HepG2 (cell line): ENCODE results near the gene SIAH3. TPM values are rescaled to one million over a fixed set of nuclear protein-coding genes. Genes with fewer than 3 reads are reported as not detected.
A peak's percentile ranks its signal among the peaks of the same experiment; 100 is the strongest.

Source experiments
- ATAC-seq: fragments of 200-7000 bp; cut with Tn5 transposase; 3 replicates; pipeline ENCODE4 v1.9.1; 2020; ENCODE audit warnings: mild to moderate bottlenecking, moderate library complexity
- BruUV-seq: library from RNA; stranded (reverse); fragments of 400-500 nt; replicated peaks from 2 replicates; lab custom pipeline; 2021; lab: Mats Ljungman, UMichigan
- CTCF ChIA-PET: fragments of 300-600 bp; formaldehyde crosslinking; extraction: SDS; loops from one replicate; lab custom pipeline; 2021; ENCODE audit warnings: low total read pairs, inconsistent platforms, low intra/inter-chr PET ratio; lab: Yijun Ruan, JAX
- POLR2A ChIA-PET: fragments of 350-600 bp; sonication (Branson Sonifier 250); formaldehyde crosslinking; loops from one replicate; lab custom pipeline; 2020; ENCODE audit warnings: antibody characterized with exemption, inconsistent platforms; lab: Yijun Ruan, JAX
- DNase-seq: peaks from one replicate; pipeline ENCODE4 v3.0.0-alpha.2; 2015; ENCODE audit warnings: low spot score
- FAIRE-seq: peaks from 3 replicates; lab custom pipeline; 2011; peaks lifted over from hg19 to GRCh38; lab: Jason Lieb, UNC
- H2AFZ ChIP-seq: one replicate; pipeline ENCODE4 v1.6.1; 2011; ENCODE audit warnings: low read length, inconsistent platforms
- H3K27ac ChIP-seq: fragments of 300-600 bp; 3 replicates; pipeline ENCODE4 v1.8.0; 2011; ENCODE audit warnings: mixed run types, mild to moderate bottlenecking, mixed read lengths, low read length, inconsistent platforms; ENCODE audit not compliant: insufficient read depth; ENCODE audit errors: extremely low read length
- H3K27me3 ChIP-seq, 2 experiments: fragments of 200-600 bp in 1 of 2; 2 replicates in 1 of 2; 3 replicates in 1 of 2; pipeline versions ENCODE4 v1.6.0 to v1.8.0; 2011; ENCODE audit warnings: low read length in 2 of 2, mild to moderate bottlenecking in 2 of 2, moderate library complexity in 2 of 2, inconsistent platforms in 1 of 2; ENCODE audit not compliant: insufficient read depth in 2 of 2, control insufficient read depth in 1 of 2
- H3K36me3 ChIP-seq, 2 experiments: fragments of 200-600 bp in 1 of 2; replicated peaks in 1 of 2; 2 replicates in 1 of 2; 3 replicates in 1 of 2; pipeline versions ENCODE4 v1.5.1 to v1.8.0; 2011; ENCODE audit warnings: low read length in 2 of 2, inconsistent platforms in 1 of 2; ENCODE audit not compliant: insufficient read depth in 2 of 2, control insufficient read depth in 1 of 2
- H3K4me1 ChIP-seq: 2 replicates; pipeline ENCODE4 v1.5.1; 2012; ENCODE audit warnings: low read length, inconsistent platforms; ENCODE audit not compliant: insufficient read depth
- H3K4me2 ChIP-seq: 2 replicates; pipeline ENCODE4 v1.6.0; 2011; ENCODE audit warnings: low read depth, low read length, inconsistent platforms
- H3K4me3 ChIP-seq, 3 experiments: fragments of 200-600 bp in 1 of 3; sonication (generic), shearing (Covaris generic) in 1 of 3; replicated peaks in 1 of 3; 2 replicates each; pipeline ENCODE4 v1.5.1; 2011 to 2016; ENCODE audit warnings: low read length in 3 of 3, inconsistent platforms in 2 of 3, low read depth in 2 of 3, mild to moderate bottlenecking in 2 of 3, control low read depth in 1 of 3, mixed read lengths in 1 of 3; ENCODE audit not compliant: insufficient read depth in 1 of 3
- H3K79me2 ChIP-seq: one replicate; pipeline ENCODE4 v1.6.1; 2011; ENCODE audit warnings: low read length, inconsistent platforms; ENCODE audit not compliant: insufficient read depth
- H3K9ac ChIP-seq: 2 replicates; pipeline ENCODE4 v1.6.0; 2011; ENCODE audit warnings: mild to moderate bottlenecking, low read depth, low read length, inconsistent platforms; ENCODE audit not compliant: insufficient read depth
- H3K9me3 ChIP-seq: 2 replicates; pipeline ENCODE4 v1.5.1; 2012; ENCODE audit warnings: mild to moderate bottlenecking, low read length
- H4K20me1 ChIP-seq: 2 replicates; pipeline ENCODE4 v1.6.0; 2011; ENCODE audit warnings: inconsistent platforms, mild to moderate bottlenecking, low read length, moderate library complexity; ENCODE audit not compliant: insufficient read depth
- ARID2 ChIP-seq: sonication (generic); formaldehyde crosslinking; IDR thresholded peaks from 2 replicates; pipeline ENCODE4 v1.8.1; 2022; ENCODE audit warnings: mild to moderate bottlenecking, missing genetic modification reagents, borderline replicate concordance
- CTCF ChIP-seq: sonication (generic); formaldehyde crosslinking; IDR thresholded peaks from 2 replicates; pipeline ENCODE4 v1.5.0; 2020; ENCODE audit warnings: mild to moderate bottlenecking, missing genetic modification reagents, moderate library complexity
- FOXK2 ChIP-seq: fragments of 450-650 bp; IDR thresholded peaks from 2 replicates; pipeline ENCODE4 v1.6.1; 2016
- STAG1 ChIP-seq: sonication (generic); formaldehyde crosslinking; IDR thresholded peaks from 2 replicates; pipeline ENCODE4 v1.4.0; 2020; ENCODE audit warnings: missing genetic modification reagents
- STAT6 ChIP-seq: sonication (generic); formaldehyde crosslinking; IDR thresholded peaks from 2 replicates; pipeline ENCODE4 v1.4.0; 2020; ENCODE audit warnings: missing genetic modification reagents, mild to moderate bottlenecking, borderline replicate concordance
- ZKSCAN1 ChIP-seq: fragments of 150-350 bp; IDR thresholded peaks from 2 replicates; pipeline ENCODE4 v1.6.1; 2014; ENCODE audit warnings: low read length
- ZNF101 ChIP-seq: sonication (generic); formaldehyde crosslinking; IDR thresholded peaks from 2 replicates; pipeline ENCODE4 v1.4.0; 2020; ENCODE audit warnings: mild to moderate bottlenecking, low read depth, missing genetic modification reagents, borderline replicate concordance
- ZNF205 ChIP-seq: IDR thresholded peaks from 2 replicates; pipeline ENCODE4 v1.6.1; 2018; ENCODE audit warnings: missing biosample characterization, missing genetic modification reagents
- ZSCAN21 ChIP-seq: sonication (generic); formaldehyde crosslinking; IDR thresholded peaks from 2 replicates; pipeline ENCODE4 v1.8.0; 2022; ENCODE audit warnings: mild to moderate bottlenecking, missing genetic modification reagents, moderate library complexity, borderline replicate concordance
- WGBS: methylation state at CpG from one replicate; pipeline ENCODE4 v1.1.6; 2017; ENCODE audit warnings: low lambda C conversion rate; 5-methylcytosine and 5-hydroxymethylcytosine counted together
- in situ Hi-C: cut with HindIII; loops from 2 replicates; pipeline ENCODE4 v1.10.0; 2017; ENCODE audit warnings: low pct_unique_long_range_greater_than_20kb; ENCODE audit not compliant: extremely low pct_ligation_motif_present
- intact Hi-C: fragments of 100-400 bp; cut with micrococcal nuclease; formaldehyde crosslinking; loops from one replicate; pipeline ENCODE4 v1.10.0; 2022; ENCODE audit not compliant: unreplicated experiment
- polyA plus RNA-seq, 8 experiments: library from polyadenylated mRNA; depleted of rRNA in 3 of 8; stranded (reverse) in 7 of 8; unstranded in 1 of 8; fragments of >200 nt; fragmentation: Illumina TruSeq in 4 of 8; extraction: Trizol in 4 of 8; gene quantifications; 2 replicates each; pipeline versions ENCODE4 v1.2.1 to v1.2.3, GENCODE V29; 2011 to 2016; ENCODE audit warnings: low read depth in 4 of 8, missing spikeins in 1 of 8, mixed read lengths in 1 of 8; ENCODE audit not compliant: insufficient read depth in 1 of 8
- total RNA-seq, 5 experiments: library from RNA; depleted of rRNA; stranded (reverse); fragments of >200 nt; fragmentation: Illumina TruSeq; extraction: Trizol; gene quantifications; 2 replicates each; pipeline ENCODE4 v1.2.3, GENCODE V29; 2016; ENCODE audit warnings: low read depth in 1 of 5

The SIAH3 gene
- total and polyA plus RNA-seq, 2 of the 13 experiments (the other 11 are each of a cell fraction or from before 2014, with no cell fraction given) = not detected

- TF ChIP-seq STAT6 (CRISPR knock-in tag) (no peak), ZKSCAN1 (no peak), ZNF101 (CRISPR knock-in tag) (no peak), ZNF205 (CRISPR knock-in tag) (no peak)
These were observed 31.3 kb downstream of the SIAH3 start (continued) for GRCh38 chr13:45820106-45820838.

- in situ Hi-C loops = no loop called here
- Histone ChIP-seq H3K27me3 (peaks cover 4 to 13% of the 10 kb centered on the region in 2 experiments; a peak in 3 of 5 replicates), H3K9me3 (no peaks in the 10 kb centered on the region), H3K4me2 (no peak overlapping the region), H4K20me1 (no peaks in the 10 kb centered on the region), H3K9ac (no peak overlapping the region), H3K4me3 (no peak overlapping the region), H3K79me2 (no peaks in the 10 kb centered on the region), H3K36me3 (no peaks in the 10 kb centered on the region), H3K4me1 (no peaks in the 10 kb centered on the region), H2AFZ (no peak overlapping the region), H3K27ac (no peak overlapping the region)
- BruUV-seq = no TSS peak
- TF ChIP-seq ZSCAN21 (CRISPR knock-in tag) = no peak
- TF ChIP-seq FOXK2 = no peak
- peak; percentile 21; the same call in 1 of the 2 replicates for TF ChIP-seq CTCF (CRISPR knock-in tag)
- no peak for TF ChIP-seq ARID2
- peak; percentile 41 for TF ChIP-seq STAG1 (CRISPR knock-in tag)
- intact Hi-C loops = no loop called here
- ATAC-seq = no peak
- POLR2A ChIA-PET = no interaction called here
- 8% methylated on average over 2 of the region's 2 CpGs for WGBS
- FAIRE-seq = no peak
- CTCF ChIA-PET = no interaction called here
- no peak for DNase-seq
These were observed 33.7 kb downstream of the SIAH3 start for GRCh38 chr13:45817833-45818232.
